ENCODE results near the gene ELMOD2. TPM values are rescaled to one million over a fixed set of nuclear protein-coding genes. Genes with fewer than 3 reads are reported as not detected.

ELMOD2 gene
- total RNA-seq, 4 donors from 2014 or later, result 2.4 to 112 (median 35.4) TPM

- H3K27me3 ChIP-seq, result peaks cover 42% of the 10 kb centered on the region
- H3K4me3 ChIP-seq, result no peak overlapping the region
- no peak for DNase-seq
- 43 to 77% methylated on average over 2 to 3 of the region's 3 CpGs for WGBS, 2 donors (ENCODE audit: low coverage in 1 of 2)
- intact Hi-C loops (cut with DNase I; ENCODE audit: low total_unique reads) (no loop called here), in situ Hi-C loops (cut with MboI; ENCODE audit: low pct_ligation_motif_present in 1 of 4, low pct_unique_long_range_greater_than_20kb in 1 of 4, low sequenced_read_pairs in 3 of 4) (loop anchor here in 1 of 4 donors (25.0 kb wide), 1 partner anchor 281 kb away; no protein-coding TSS in a partner anchor)
- TF ChIP-seq EP300 (IDR thresholded peaks at IDR 0.05; ENCODE audit: low read depth) (no peak), POLR2AphosphoS5 (IDR thresholded peaks at IDR 0.05) (no peak), CTCF (IDR thresholded peaks at IDR 0.05) (no peak), POLR2A (IDR thresholded peaks at IDR 0.05) (no peak)
- H3K36me3 ChIP-seq, result no peaks in the 10 kb centered on the region
- no peak overlapping the region for H3K27ac ChIP-seq
- H3K4me1 ChIP-seq, result peaks cover 0 to 5% (median 0%) of the 10 kb centered on the region in 4 donors
- peaks cover 0 to 2% of the 10 kb centered on the region in 2 donors for H3K9me3 ChIP-seq
Observed at GRCh38 chr4:140581078-140581477, 57.1 kb downstream of the ELMOD2 start.

- TF ChIP-seq EP300 (IDR thresholded peaks at IDR 0.05; ENCODE audit: low read depth) (no peak), POLR2A (IDR thresholded peaks at IDR 0.05) (no peak), POLR2AphosphoS5 (IDR thresholded peaks at IDR 0.05) (no peak), CTCF (IDR thresholded peaks at IDR 0.05) (no peak)
- peaks cover 0 to 2% of the 10 kb centered on the region in 2 donors for H3K9me3 ChIP-seq
- H3K27me3 ChIP-seq, result peaks cover 17% of the 10 kb centered on the region
- peaks cover 0 to under 1% (median 0%) of the 10 kb centered on the region in 4 donors for H3K4me1 ChIP-seq
- H3K36me3 ChIP-seq, result no peaks in the 10 kb centered on the region
- no peak overlapping the region for H3K4me3 ChIP-seq
- WGBS, 2 donors (ENCODE audit: low coverage in 1 of 2), result 39% methylated on average over 1 of the region's 1 CpG; no CpG with 5 or more reads in 1 of the 2 donors
- intact Hi-C loops (cut with DNase I; ENCODE audit: low total_unique reads), result no loop called here
- no peak overlapping the region for H3K27ac ChIP-seq
- no peak for DNase-seq
- in situ Hi-C loops (cut with MboI; ENCODE audit: low pct_ligation_motif_present in 1 of 4, low pct_unique_long_range_greater_than_20kb in 1 of 4, low sequenced_read_pairs in 3 of 4), result loop anchor here in 1 of 4 donors (25.0 kb wide), 1 partner anchor 278 kb away; no protein-coding TSS in a partner anchor
Observed at GRCh38 chr4:140584439-140584838, 60.5 kb downstream of the ELMOD2 start.

GRCh38 chr4:140595065-140595464, 71.1 kb downstream of the ELMOD2 start:
- H3K4me3 ChIP-seq, result no peak overlapping the region
- TF ChIP-seq POLR2AphosphoS5 (IDR thresholded peaks at IDR 0.05) (no peak), EP300 (IDR thresholded peaks at IDR 0.05; ENCODE audit: low read depth) (no peak), CTCF (IDR thresholded peaks at IDR 0.05) (peak; percentile 48 to 70 (median 56)), POLR2A (IDR thresholded peaks at IDR 0.05) (no peak)
- in situ Hi-C loops (cut with MboI; ENCODE audit: low pct_ligation_motif_present in 1 of 4, low pct_unique_long_range_greater_than_20kb in 1 of 4, low sequenced_read_pairs in 3 of 4) (loop anchor here in 1 of 4 donors (25.0 kb wide), 1 partner anchor 267 kb away; no protein-coding TSS in a partner anchor), intact Hi-C loops (cut with DNase I; ENCODE audit: low total_unique reads) (no loop called here)
- H3K36me3 ChIP-seq, result no peaks in the 10 kb centered on the region
- 31 to 40% methylated on average over 1 of the region's 1 CpG for WGBS, 2 donors (ENCODE audit: low coverage in 1 of 2)
- H3K27me3 ChIP-seq, result no peaks in the 10 kb centered on the region
- no peaks in the 10 kb centered on the region for H3K4me1 ChIP-seq
- H3K27ac ChIP-seq, result no peak overlapping the region
- H3K9me3 ChIP-seq, result no peaks in the 10 kb centered on the region
- peak; percentile 41 for DNase-seq

GRCh38 chr4:140600408-140600807, 76.4 kb downstream of the ELMOD2 start:
- Histone ChIP-seq H3K4me1 (no peaks in the 10 kb centered on the region), H3K27ac (no peak overlapping the region), H3K36me3 (no peaks in the 10 kb centered on the region), H3K27me3 (no peaks in the 10 kb centered on the region), H3K4me3 (no peak overlapping the region), H3K9me3 (no peaks in the 10 kb centered on the region)
- intact Hi-C loops (cut with DNase I; ENCODE audit: low total_unique reads), result loop anchor here (5.0 kb wide), 1 partner anchor 1977 kb away; no protein-coding TSS in a partner anchor
- no peak for DNase-seq
- in situ Hi-C loops (cut with MboI; ENCODE audit: low pct_ligation_motif_present in 1 of 4, low pct_unique_long_range_greater_than_20kb in 1 of 4, low sequenced_read_pairs in 3 of 4), result loop anchor here in 1 of 4 donors (10.0 kb wide), 1 partner anchor 254 kb away; no protein-coding TSS in a partner anchor
- TF ChIP-seq EP300 (IDR thresholded peaks at IDR 0.05; ENCODE audit: low read depth), result no peak
- no peak for TF ChIP-seq POLR2AphosphoS5 (IDR thresholded peaks at IDR 0.05)
- TF ChIP-seq CTCF (IDR thresholded peaks at IDR 0.05), result no peak
- no peak for TF ChIP-seq POLR2A (IDR thresholded peaks at IDR 0.05)
- WGBS, 2 donors (ENCODE audit: low coverage in 1 of 2), result 79% methylated on average over 8 of the region's 8 CpGs; no CpG with 5 or more reads in 1 of the 2 donors
